SK-N-SH (cell line): ENCODE data around the gene HPCAL4. TPM values are rescaled to one million over a fixed set of nuclear protein-coding genes. Genes with fewer than 3 reads are reported as not detected.

Source experiments
- CTCF ChIA-PET: fragments of 300-600, 350-600 bp; formaldehyde crosslinking; extraction: SDS; loops from one replicate; lab custom pipeline; 2021; lab: Yijun Ruan, JAX
- POLR2A ChIA-PET: fragments of 350-600 bp; sonication (Branson Sonifier 250); formaldehyde crosslinking; extraction: SDS; loops from one replicate; lab custom pipeline; 2020; ENCODE audit warnings: antibody characterized with exemption, inconsistent platforms; lab: Yijun Ruan, JAX
- DNase-seq: peaks from one replicate; pipeline ENCODE4 v3.0.0; 2012
- H2AFZ ChIP-seq: fragments of 200-600 bp; sonication (generic); 2 replicates; pipeline ENCODE4 v1.8.1; 2016; ENCODE audit warnings: antibody characterized with exemption, mild to moderate bottlenecking, low read depth
- H3F3A ChIP-seq: fragments of 200-600 bp; sonication (generic); replicated peaks from 2 replicates; pipeline ENCODE3; 2016; ENCODE audit warnings: antibody characterized with exemption, mild to moderate bottlenecking; ENCODE audit not compliant: insufficient read depth
- H3K27ac ChIP-seq, 2 experiments: fragments of 200-500 bp in 1 of 2; fragments of 200-600 bp in 1 of 2; sonication (Bioruptor generic) in 1 of 2; sonication (generic), shearing (Covaris generic) in 1 of 2; 2 replicates each; pipeline versions ENCODE4 v1.5.1 to v1.6.1; 2014 to 2016; ENCODE audit warnings: low read depth in 2 of 2, inconsistent platforms in 1 of 2, low read length in 1 of 2, mild to moderate bottlenecking in 1 of 2, mixed read lengths in 1 of 2
- H3K27me3 ChIP-seq: fragments of 200-600 bp; sonication (generic), shearing (Covaris generic); 2 replicates; pipeline ENCODE4 v1.6.1; 2016; ENCODE audit warnings: mixed run types; ENCODE audit not compliant: insufficient read depth
- H3K36me3 ChIP-seq, 2 experiments: fragments of 200-500 bp in 1 of 2; fragments of 200-600 bp in 1 of 2; sonication (Bioruptor generic) in 1 of 2; sonication (generic) in 1 of 2; replicated peaks in 1 of 2; 2 replicates each; pipeline versions ENCODE3 to v1.5.1; 2014 to 2016; ENCODE audit warnings: low read length in 1 of 2, mild to moderate bottlenecking in 1 of 2; ENCODE audit not compliant: insufficient read depth in 2 of 2, control insufficient read depth in 1 of 2
- H3K4me1 ChIP-seq, 2 experiments: fragments of 200-500 bp in 1 of 2; fragments of 200-600 bp in 1 of 2; sonication (Bioruptor generic) in 1 of 2; sonication (generic), shearing (Covaris generic) in 1 of 2; 2 replicates each; pipeline versions ENCODE4 v1.5.1 to v1.6.1; 2014 to 2016; ENCODE audit warnings: low read depth in 1 of 2, low read length in 1 of 2, mixed run types in 1 of 2; ENCODE audit not compliant: insufficient read depth in 2 of 2, control insufficient read depth in 1 of 2
- H3K4me2 ChIP-seq: fragments of 200-600 bp; sonication (generic), shearing (Covaris generic); 2 replicates; pipeline ENCODE4 v1.6.1; 2017; ENCODE audit warnings: mixed run types
- H3K4me3 ChIP-seq, 2 experiments: fragments of 200-500 bp in 1 of 2; fragments of 200-600 bp in 1 of 2; sonication (Bioruptor generic) in 1 of 2; sonication (generic), shearing (Covaris generic) in 1 of 2; 2 replicates each; pipeline versions ENCODE4 v1.5.1 to v1.8.1; 2014 to 2016; ENCODE audit warnings: low read depth in 2 of 2, inconsistent platforms in 1 of 2, low read length in 1 of 2, mild to moderate bottlenecking in 1 of 2, mixed read lengths in 1 of 2, moderate library complexity in 1 of 2
- H3K79me2 ChIP-seq: fragments of 200-600 bp; sonication (generic); 2 replicates; pipeline ENCODE4 v1.8.1; 2017; ENCODE audit warnings: mild to moderate bottlenecking; ENCODE audit not compliant: insufficient read depth
- H3K9ac ChIP-seq: fragments of 200-600 bp; sonication (generic); 2 replicates; pipeline ENCODE4 v1.6.1; 2017; ENCODE audit warnings: mixed run types
- H3K9me2 ChIP-seq: fragments of 200-600 bp; sonication (generic); 2 replicates; pipeline ENCODE4 v1.6.1; 2017; ENCODE audit warnings: mixed run types
- H3K9me3 ChIP-seq: fragments of 200-600 bp; sonication (generic); 2 replicates; pipeline ENCODE4 v1.6.1; 2017; ENCODE audit warnings: mixed run types, mild to moderate bottlenecking, moderate library complexity
- H4K20me1 ChIP-seq: fragments of 200-600 bp; sonication (generic); 2 replicates; pipeline ENCODE4 v1.6.1; 2017; ENCODE audit warnings: mild to moderate bottlenecking, mixed run types; ENCODE audit not compliant: insufficient read depth
- ELF1 ChIP-seq: IDR thresholded peaks from 2 replicates; pipeline ENCODE4 v1.4.0; 2012
- EP300 ChIP-seq, 2 experiments: IDR thresholded peaks; 2 replicates each; pipeline versions ENCODE4 v1.4.0 to v1.6.1; 2012; ENCODE audit warnings: borderline replicate concordance in 1 of 2, low read depth in 1 of 2, low read length in 1 of 2
- FOXJ3 ChIP-seq: sonication (generic); formaldehyde crosslinking; IDR thresholded peaks from 2 replicates; pipeline ENCODE4 v1.5.1; 2020; ENCODE audit warnings: mild to moderate bottlenecking, missing genetic modification reagents
- FOXM1 ChIP-seq: IDR thresholded peaks from 2 replicates; pipeline ENCODE4 v1.4.0; 2012; ENCODE audit warnings: low read depth, mild to moderate bottlenecking
- GATA2 ChIP-seq: sonication (generic); formaldehyde crosslinking; IDR thresholded peaks from 2 replicates; pipeline ENCODE4 v1.5.0; 2020; ENCODE audit warnings: mild to moderate bottlenecking, missing genetic modification reagents
- JUND ChIP-seq: IDR thresholded peaks from 2 replicates; pipeline ENCODE4 v1.4.0; 2012
- MXI1 ChIP-seq: IDR thresholded peaks from 2 replicates; pipeline ENCODE4 v1.6.1; 2012; ENCODE audit warnings: mild to moderate bottlenecking, low read depth, low read length, improper control_type of control experiment
- POLR2AphosphoS5 ChIP-seq: IDR thresholded peaks from 2 replicates; pipeline ENCODE4 v1.6.1; 2012; ENCODE audit warnings: low read depth, low read length
- RCOR1 ChIP-seq: fragments of 150-350 bp; IDR thresholded peaks from 2 replicates; pipeline ENCODE4 v1.6.1; 2017; ENCODE audit warnings: antibody characterized with exemption, low read length
- RFX5 ChIP-seq: IDR thresholded peaks from 2 replicates; pipeline ENCODE4 v1.6.1; 2012; ENCODE audit warnings: mild to moderate bottlenecking, improper control_type of control experiment, low read length
- TAF1 ChIP-seq: IDR thresholded peaks from 2 replicates; pipeline ENCODE4 v1.6.1; 2012; ENCODE audit warnings: low read depth, mild to moderate bottlenecking, low read length, moderate library complexity, borderline replicate concordance
- TEAD4 ChIP-seq: IDR thresholded peaks from 2 replicates; pipeline ENCODE4 v1.4.0; 2012; ENCODE audit warnings: mild to moderate bottlenecking, borderline replicate concordance; ENCODE audit not compliant: insufficient read depth
- WGBS: methylation state at CpG from one replicate; pipeline ENCODE4 v1.1.6; 2017; ENCODE audit warnings: low lambda C conversion rate; 5-methylcytosine and 5-hydroxymethylcytosine counted together
- polyA plus RNA-seq, 3 experiments: library from polyadenylated mRNA; depleted of rRNA; stranded (reverse); fragments of >200 nt; gene quantifications; 2 replicates each; pipeline ENCODE4 v1.2.3, GENCODE V29; 2012
- TF ChIP-seq, protein P1 (sequence below): fragments of 150-350 bp; IDR thresholded peaks from 2 replicates; pipeline ENCODE4 v1.6.1; 2016; ENCODE audit warnings: mild to moderate bottlenecking, low read depth, low read length
- TF ChIP-seq, protein P2 (sequence below): IDR thresholded peaks from 2 replicates; pipeline ENCODE4 v1.6.1; 2012; ENCODE audit warnings: mild to moderate bottlenecking, low read depth, low read length, moderate library complexity
- TF ChIP-seq, protein P3 (sequence below): IDR thresholded peaks from 2 replicates; pipeline ENCODE4 v1.4.0; 2012; ENCODE audit warnings: low read depth
- TF ChIP-seq, protein P4 (sequence below): IDR thresholded peaks from 2 replicates; pipeline ENCODE4 v1.4.0; 2012; ENCODE audit warnings: low read depth, borderline replicate concordance

HPCAL4 gene
- polyA plus RNA-seq, 1 of the 3 experiments (the other 2 are of a cell fraction), result 0.15 TPM

DNA sequence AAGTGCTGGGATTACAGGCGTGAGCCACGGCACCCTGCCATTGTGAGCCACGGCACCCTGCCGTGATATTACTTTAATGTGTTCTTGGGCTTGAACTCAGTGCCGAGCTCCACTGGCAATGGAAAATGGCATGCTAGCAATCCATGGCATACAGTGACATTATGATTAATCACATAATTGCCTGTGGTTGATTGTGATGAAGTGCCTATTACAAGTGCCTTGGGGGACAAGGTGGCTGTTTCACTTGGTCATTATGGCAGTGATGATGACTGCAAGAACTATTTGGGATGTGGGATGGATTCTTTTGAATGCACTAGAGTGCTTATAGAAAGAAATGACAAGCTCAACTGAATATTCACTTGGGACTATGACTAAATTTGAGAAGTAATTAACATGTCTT is 22.3 kb upstream of the HPCAL4 start:
- no peak overlapping the region for H3K4me3 ChIP-seq
- no peaks in the 10 kb centered on the region for H3F3A ChIP-seq
- H3K9ac ChIP-seq, result no peak overlapping the region
- H3K9me3 ChIP-seq, result no peaks in the 10 kb centered on the region
- 96% methylated on average over 4 of the region's 5 CpGs for WGBS
- no peak for DNase-seq
- H3K9me2 ChIP-seq, result no peaks in the 10 kb centered on the region
- ChIA-PET CTCF (interaction anchor here (1.0 to 5.0 kb wide), 5 partner anchors 12 to 108 kb away, joined by 3 to 30 read pairs (median 11); no protein-coding TSS in a partner anchor), POLR2A (no interaction called here)
- no peak overlapping the region for H2AFZ ChIP-seq
- H3K27ac ChIP-seq, result no peak overlapping the region
- H3K79me2 ChIP-seq, result no peaks in the 10 kb centered on the region
- H3K36me3 ChIP-seq, result no peaks in the 10 kb centered on the region
- TF ChIP-seq TEAD4 (no peak), TAF1 (no peak)
- peaks cover 0 to 2% of the 10 kb centered on the region in 2 experiments; a peak in 1 of 4 replicates for H3K4me1 ChIP-seq
- H3K4me2 ChIP-seq, result no peak overlapping the region
- H4K20me1 ChIP-seq, result no peaks in the 10 kb centered on the region
- peaks cover 25% of the 10 kb centered on the region for H3K27me3 ChIP-seq

DNA sequence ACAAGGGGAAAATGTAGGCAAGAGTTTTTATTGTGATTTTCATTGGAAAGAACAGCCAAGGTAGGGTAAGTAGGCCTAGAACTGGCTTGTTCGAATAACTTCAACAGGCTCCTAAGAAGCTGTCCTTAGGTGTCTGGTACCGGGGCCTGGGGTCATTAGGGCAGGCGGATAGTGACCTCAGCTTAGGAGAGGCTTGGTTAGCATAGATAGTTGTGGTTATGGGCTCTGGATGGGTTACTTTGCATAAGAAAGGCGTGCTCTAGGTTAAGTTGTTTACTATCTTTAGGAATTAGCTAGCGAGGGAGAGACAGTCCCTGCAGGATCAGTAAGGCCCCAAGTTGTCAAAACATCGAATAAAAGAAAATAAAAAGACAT is 20.7 kb upstream of the HPCAL4 start:
- Histone ChIP-seq H3K9me3 (no peaks in the 10 kb centered on the region), H4K20me1 (no peaks in the 10 kb centered on the region)
- POLR2A ChIA-PET, result no interaction called here

More for the DNA sequence above, 20.7 kb upstream of the HPCAL4 start:
- CTCF ChIA-PET, result interaction anchor here (0.9 to 5.0 kb wide), 11 partner anchors 10 to 453 kb away, joined by 3 to 30 read pairs (median 4); no protein-coding TSS in a partner anchor
- no peak overlapping the region for H2AFZ ChIP-seq
- no peak for DNase-seq
- no peak overlapping the region for H3K9ac ChIP-seq
- H3K36me3 ChIP-seq, result no peaks in the 10 kb centered on the region
- H3K27ac ChIP-seq, result no peak overlapping the region
- WGBS, result 70% methylated on average over 6 of the region's 6 CpGs
- no peaks in the 10 kb centered on the region for H3F3A ChIP-seq
- peaks cover 0 to 6% of the 10 kb centered on the region in 2 experiments; a peak in 1 of 4 replicates for H3K4me1 ChIP-seq
- no peaks in the 10 kb centered on the region for H3K9me2 ChIP-seq
- no peak overlapping the region for H3K4me3 ChIP-seq
- H3K4me2 ChIP-seq, result no peak overlapping the region
- H3K79me2 ChIP-seq, result no peaks in the 10 kb centered on the region
- H3K27me3 ChIP-seq, result peaks cover 16% of the 10 kb centered on the region
- TF ChIP-seq MXI1 (no peak), TAF1 (no peak), GATA2 (CRISPR knock-in tag) (no peak), EP300 (IDR thresholded peaks at IDR 0.05; ENCODE audit: borderline replicate concordance in 1 of 2, low read depth in 1 of 2, low read length in 1 of 2) (no peak), JUND (no peak), ELF1 (no peak), RCOR1 (no peak), POLR2AphosphoS5 (no peak), RFX5 (no peak), FOXM1 (no peak), FOXJ3 (CRISPR knock-in tag) (no peak)
- TF ChIP-seq, protein P1, sequence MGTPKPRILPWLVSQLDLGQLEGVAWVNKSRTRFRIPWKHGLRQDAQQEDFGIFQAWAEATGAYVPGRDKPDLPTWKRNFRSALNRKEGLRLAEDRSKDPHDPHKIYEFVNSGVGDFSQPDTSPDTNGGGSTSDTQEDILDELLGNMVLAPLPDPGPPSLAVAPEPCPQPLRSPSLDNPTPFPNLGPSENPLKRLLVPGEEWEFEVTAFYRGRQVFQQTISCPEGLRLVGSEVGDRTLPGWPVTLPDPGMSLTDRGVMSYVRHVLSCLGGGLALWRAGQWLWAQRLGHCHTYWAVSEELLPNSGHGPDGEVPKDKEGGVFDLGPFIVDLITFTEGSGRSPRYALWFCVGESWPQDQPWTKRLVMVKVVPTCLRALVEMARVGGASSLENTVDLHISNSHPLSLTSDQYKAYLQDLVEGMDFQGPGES, result no peak
- TF ChIP-seq, protein P2, sequence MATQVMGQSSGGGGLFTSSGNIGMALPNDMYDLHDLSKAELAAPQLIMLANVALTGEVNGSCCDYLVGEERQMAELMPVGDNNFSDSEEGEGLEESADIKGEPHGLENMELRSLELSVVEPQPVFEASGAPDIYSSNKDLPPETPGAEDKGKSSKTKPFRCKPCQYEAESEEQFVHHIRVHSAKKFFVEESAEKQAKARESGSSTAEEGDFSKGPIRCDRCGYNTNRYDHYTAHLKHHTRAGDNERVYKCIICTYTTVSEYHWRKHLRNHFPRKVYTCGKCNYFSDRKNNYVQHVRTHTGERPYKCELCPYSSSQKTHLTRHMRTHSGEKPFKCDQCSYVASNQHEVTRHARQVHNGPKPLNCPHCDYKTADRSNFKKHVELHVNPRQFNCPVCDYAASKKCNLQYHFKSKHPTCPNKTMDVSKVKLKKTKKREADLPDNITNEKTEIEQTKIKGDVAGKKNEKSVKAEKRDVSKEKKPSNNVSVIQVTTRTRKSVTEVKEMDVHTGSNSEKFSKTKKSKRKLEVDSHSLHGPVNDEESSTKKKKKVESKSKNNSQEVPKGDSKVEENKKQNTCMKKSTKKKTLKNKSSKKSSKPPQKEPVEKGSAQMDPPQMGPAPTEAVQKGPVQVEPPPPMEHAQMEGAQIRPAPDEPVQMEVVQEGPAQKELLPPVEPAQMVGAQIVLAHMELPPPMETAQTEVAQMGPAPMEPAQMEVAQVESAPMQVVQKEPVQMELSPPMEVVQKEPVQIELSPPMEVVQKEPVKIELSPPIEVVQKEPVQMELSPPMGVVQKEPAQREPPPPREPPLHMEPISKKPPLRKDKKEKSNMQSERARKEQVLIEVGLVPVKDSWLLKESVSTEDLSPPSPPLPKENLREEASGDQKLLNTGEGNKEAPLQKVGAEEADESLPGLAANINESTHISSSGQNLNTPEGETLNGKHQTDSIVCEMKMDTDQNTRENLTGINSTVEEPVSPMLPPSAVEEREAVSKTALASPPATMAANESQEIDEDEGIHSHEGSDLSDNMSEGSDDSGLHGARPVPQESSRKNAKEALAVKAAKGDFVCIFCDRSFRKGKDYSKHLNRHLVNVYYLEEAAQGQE, result no peak
- TF ChIP-seq, protein P3, sequence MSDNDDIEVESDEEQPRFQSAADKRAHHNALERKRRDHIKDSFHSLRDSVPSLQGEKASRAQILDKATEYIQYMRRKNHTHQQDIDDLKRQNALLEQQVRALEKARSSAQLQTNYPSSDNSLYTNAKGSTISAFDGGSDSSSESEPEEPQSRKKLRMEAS, result no peak
- TF ChIP-seq, protein P4, sequence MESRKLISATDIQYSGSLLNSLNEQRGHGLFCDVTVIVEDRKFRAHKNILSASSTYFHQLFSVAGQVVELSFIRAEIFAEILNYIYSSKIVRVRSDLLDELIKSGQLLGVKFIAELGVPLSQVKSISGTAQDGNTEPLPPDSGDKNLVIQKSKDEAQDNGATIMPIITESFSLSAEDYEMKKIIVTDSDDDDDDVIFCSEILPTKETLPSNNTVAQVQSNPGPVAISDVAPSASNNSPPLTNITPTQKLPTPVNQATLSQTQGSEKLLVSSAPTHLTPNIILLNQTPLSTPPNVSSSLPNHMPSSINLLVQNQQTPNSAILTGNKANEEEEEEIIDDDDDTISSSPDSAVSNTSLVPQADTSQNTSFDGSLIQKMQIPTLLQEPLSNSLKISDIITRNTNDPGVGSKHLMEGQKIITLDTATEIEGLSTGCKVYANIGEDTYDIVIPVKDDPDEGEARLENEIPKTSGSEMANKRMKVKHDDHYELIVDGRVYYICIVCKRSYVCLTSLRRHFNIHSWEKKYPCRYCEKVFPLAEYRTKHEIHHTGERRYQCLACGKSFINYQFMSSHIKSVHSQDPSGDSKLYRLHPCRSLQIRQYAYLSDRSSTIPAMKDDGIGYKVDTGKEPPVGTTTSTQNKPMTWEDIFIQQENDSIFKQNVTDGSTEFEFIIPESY, result no peak
